ENCODE measurements around the gene MAML3.

DNA sequence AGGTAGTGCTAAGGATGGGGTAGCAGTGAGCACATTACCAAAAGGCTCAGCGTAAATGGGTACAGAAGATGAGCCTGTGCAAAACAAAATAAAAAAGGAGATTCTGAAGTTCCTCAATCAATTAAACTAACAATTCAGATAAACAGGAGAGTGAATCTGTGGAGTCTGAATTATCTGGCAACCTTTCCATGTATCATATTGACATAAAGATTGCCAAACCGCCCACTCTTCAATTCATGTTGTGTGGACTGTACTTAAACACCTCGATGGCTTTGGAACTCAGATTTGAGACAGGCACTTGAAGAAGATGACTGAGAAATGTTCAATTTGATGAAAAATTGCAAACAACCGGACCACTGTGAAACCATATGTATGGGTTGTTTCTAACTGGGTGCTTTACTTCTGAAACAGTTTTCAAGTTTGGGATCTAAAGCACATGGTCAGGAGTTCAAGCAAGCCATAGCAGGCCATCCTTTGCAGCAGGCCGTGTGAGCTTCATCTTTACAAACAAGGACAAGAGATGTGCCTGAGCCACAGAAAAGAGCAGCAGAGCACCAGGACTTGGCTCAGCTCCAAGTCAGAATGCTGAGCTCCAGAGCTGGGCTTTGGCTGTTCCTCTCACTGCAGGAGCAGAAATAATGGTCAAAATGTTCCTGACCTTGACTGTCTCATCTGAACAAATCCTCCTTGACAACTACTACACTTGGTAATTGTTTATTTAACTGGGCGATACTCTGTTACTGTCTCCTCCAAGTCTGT, 380.2 kb downstream of the MAML3 start:
- TF ChIP-seq, protein P1, sequence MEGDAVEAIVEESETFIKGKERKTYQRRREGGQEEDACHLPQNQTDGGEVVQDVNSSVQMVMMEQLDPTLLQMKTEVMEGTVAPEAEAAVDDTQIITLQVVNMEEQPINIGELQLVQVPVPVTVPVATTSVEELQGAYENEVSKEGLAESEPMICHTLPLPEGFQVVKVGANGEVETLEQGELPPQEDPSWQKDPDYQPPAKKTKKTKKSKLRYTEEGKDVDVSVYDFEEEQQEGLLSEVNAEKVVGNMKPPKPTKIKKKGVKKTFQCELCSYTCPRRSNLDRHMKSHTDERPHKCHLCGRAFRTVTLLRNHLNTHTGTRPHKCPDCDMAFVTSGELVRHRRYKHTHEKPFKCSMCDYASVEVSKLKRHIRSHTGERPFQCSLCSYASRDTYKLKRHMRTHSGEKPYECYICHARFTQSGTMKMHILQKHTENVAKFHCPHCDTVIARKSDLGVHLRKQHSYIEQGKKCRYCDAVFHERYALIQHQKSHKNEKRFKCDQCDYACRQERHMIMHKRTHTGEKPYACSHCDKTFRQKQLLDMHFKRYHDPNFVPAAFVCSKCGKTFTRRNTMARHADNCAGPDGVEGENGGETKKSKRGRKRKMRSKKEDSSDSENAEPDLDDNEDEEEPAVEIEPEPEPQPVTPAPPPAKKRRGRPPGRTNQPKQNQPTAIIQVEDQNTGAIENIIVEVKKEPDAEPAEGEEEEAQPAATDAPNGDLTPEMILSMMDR (IDR thresholded peaks at IDR 0.05) = no peak
- no peak for TF ChIP-seq POLR2AphosphoS5 (IDR thresholded peaks at IDR 0.05)

Data from upper lobe of left lung (tissue), 4 donors.